HCT116 (cell line): ENCODE results near the gene MYO16.
A peak's percentile ranks its signal among the peaks of the same experiment; 100 is the strongest.

Experiments used
- CTCF ChIP-seq, 3 experiments: fragments of 200-600 bp in 1 of 3; sonication (generic) in 1 of 3; IDR thresholded peaks in 2 of 3; conservative IDR thresholded peaks in 1 of 3; 2 replicates each; pipeline ENCODE4 v1.5.1; 2012 to 2017; ENCODE audit warnings: low read depth in 2 of 3, low read length in 2 of 3, antibody characterized with exemption in 1 of 3, borderline replicate concordance in 1 of 3, control low read depth in 1 of 3, mild to moderate bottlenecking in 1 of 3, mixed read lengths in 1 of 3, mixed run types in 1 of 3, moderate library complexity in 1 of 3; ENCODE audit not compliant: insufficient read depth in 1 of 3
- EGR1 ChIP-seq: IDR thresholded peaks from 2 replicates; pipeline ENCODE4 v1.6.1; 2012; ENCODE audit warnings: low read depth
- EZH2 ChIP-seq: fragments of 200-600 bp; sonication (generic); IDR thresholded peaks from 2 replicates; pipeline ENCODE4 v1.6.1; 2017; ENCODE audit warnings: antibody characterized with exemption, mixed run types
- FOSL1 ChIP-seq: IDR thresholded peaks from 2 replicates; pipeline ENCODE4 v1.6.1; 2012; ENCODE audit warnings: low read depth
- JUND ChIP-seq: IDR thresholded peaks from 2 replicates; pipeline ENCODE4 v1.6.1; 2012
- POLR2A ChIP-seq: IDR thresholded peaks from 2 replicates; pipeline ENCODE4 v1.7.0; 2011; ENCODE audit warnings: borderline replicate concordance; ENCODE audit not compliant: insufficient read depth, insufficient read length; ENCODE audit errors: extremely low read depth
- POLR2AphosphoS5 ChIP-seq: IDR thresholded peaks from 2 replicates; pipeline ENCODE4 v1.6.1; 2011; ENCODE audit warnings: mild to moderate bottlenecking, low read depth, low read length, moderate library complexity
- RAD21 ChIP-seq: IDR thresholded peaks from 2 replicates; pipeline ENCODE4 v1.6.1; 2012; ENCODE audit warnings: low read depth, mild to moderate bottlenecking
- REST ChIP-seq: IDR thresholded peaks from 2 replicates; pipeline ENCODE4 v1.6.1; 2012; ENCODE audit warnings: low read depth
- SIN3A ChIP-seq: IDR thresholded peaks from 2 replicates; pipeline ENCODE4 v1.6.1; 2012; ENCODE audit warnings: low read depth
- TCF7L2 ChIP-seq: IDR thresholded peaks from 2 replicates; pipeline ENCODE4 v1.7.0; 2011; ENCODE audit warnings: borderline replicate concordance, inconsistent platforms; ENCODE audit not compliant: insufficient read depth, insufficient read length; ENCODE audit errors: extremely low read depth
- YY1 ChIP-seq: IDR thresholded peaks from 2 replicates; pipeline ENCODE4 v1.6.1; 2011; ENCODE audit warnings: low read length, low read depth, moderate library complexity, mild to moderate bottlenecking; ENCODE audit not compliant: insufficient replicate concordance; ENCODE audit errors: extremely low read depth
- ZNF274 ChIP-seq: fragments of 200-500 bp; sonication (Bioruptor generic); IDR thresholded peaks from 2 replicates; pipeline ENCODE4 v1.6.1; 2014; ENCODE audit warnings: mild to moderate bottlenecking, low read depth, low read length, inconsistent platforms

- no peak for TF ChIP-seq REST
- no peak for TF ChIP-seq CTCF (IDR thresholded peaks at IDR 0.05 in 2 of 3, conservative IDR thresholded peaks at IDR 0.05 in 1 of 3; ENCODE audit: borderline replicate concordance in 1 of 3, insufficient read depth in 1 of 3, low read depth in 2 of 3, low read length in 2 of 3)
- TF ChIP-seq EGR1, result no peak
- no peak for TF ChIP-seq EZH2
- no peak for TF ChIP-seq POLR2AphosphoS5
- no peak for TF ChIP-seq SIN3A
- TF ChIP-seq POLR2A, result no peak
- no peak for TF ChIP-seq FOSL1
- no peak for TF ChIP-seq RAD21
- no peak for TF ChIP-seq TCF7L2
- TF ChIP-seq JUND, result peak; percentile 33; the same call in 1 of the 2 replicates
- TF ChIP-seq ZNF274, result no peak
- no peak for TF ChIP-seq YY1
These were observed 466.7 kb downstream of the MYO16 start for GRCh38 chr13:109096101-109096500.
